Measurements from ENCODE around the gene TIMM21. TPM values are rescaled to one million over a fixed set of nuclear protein-coding genes. Genes with fewer than 3 reads are reported as not detected.

The TIMM21 gene
- total and polyA plus RNA-seq, 3 donors from 2014 or later, result 27.8 to 34.3 (median 33.0) TPM

- H3K4me3 ChIP-seq, result no peak overlapping the region
- H3K9me3 ChIP-seq, result no peaks in the 10 kb centered on the region
- H3K27me3 ChIP-seq, result no peaks in the 10 kb centered on the region
- DNase-seq, result no peak
- H3K4me1 ChIP-seq, result no peaks in the 10 kb centered on the region
- intact Hi-C loops (cut with DNase I; ENCODE audit: low total_unique reads), result no loop called here
- no peaks in the 10 kb centered on the region for H3K36me3 ChIP-seq (ENCODE audit: low read depth, missing control alignments)
- TF ChIP-seq POLR2A (IDR thresholded peaks at IDR 0.05) (no peak), CTCF (IDR thresholded peaks at IDR 0.05) (no peak)
- H3K27ac ChIP-seq, result no peak overlapping the region
- 94 to 95% methylated on average over 6 of the region's 6 CpGs for WGBS, 2 donors
These were observed 25.1 kb upstream of the TIMM21 start for GRCh38 chr18:74123200-74123599.

- DNase-seq, result no peak
- Histone ChIP-seq H3K27me3 (no peaks in the 10 kb centered on the region), H3K27ac (no peak overlapping the region), H3K4me1 (no peaks in the 10 kb centered on the region), H3K4me3 (no peak overlapping the region), H3K9me3 (no peaks in the 10 kb centered on the region), H3K36me3 (ENCODE audit: low read depth, missing control alignments) (no peaks in the 10 kb centered on the region)
- intact Hi-C loops (cut with DNase I; ENCODE audit: low total_unique reads), result no loop called here
- TF ChIP-seq POLR2A (IDR thresholded peaks at IDR 0.05), result no peak
- no peak for TF ChIP-seq CTCF (IDR thresholded peaks at IDR 0.05)
- 33 to 53% methylated on average over 1 of the region's 1 CpG for WGBS, 2 donors
These were observed 23.7 kb upstream of the TIMM21 start for GRCh38 chr18:74124642-74125041.

- Histone ChIP-seq H3K36me3 (ENCODE audit: low read depth, missing control alignments) (no peaks in the 10 kb centered on the region), H3K27ac (no peak overlapping the region), H3K27me3 (no peaks in the 10 kb centered on the region), H3K4me1 (no peaks in the 10 kb centered on the region), H3K9me3 (no peaks in the 10 kb centered on the region), H3K4me3 (no peak overlapping the region)
- WGBS, 2 donors, result 65 to 86% methylated on average over 9 to 10 of the region's 10 CpGs
- no peak for DNase-seq
- intact Hi-C loops (cut with DNase I; ENCODE audit: low total_unique reads), result no loop called here
- TF ChIP-seq POLR2A (IDR thresholded peaks at IDR 0.05) (no peak), CTCF (IDR thresholded peaks at IDR 0.05) (no peak)
These were observed 21.4 kb upstream of the TIMM21 start for GRCh38 chr18:74126684-74127655.

GRCh38 chr18:74128159-74128558, 20.2 kb upstream of the TIMM21 start:
- H3K4me3 ChIP-seq, result no peak overlapping the region
- 81 to 85% methylated on average over 3 of the region's 3 CpGs for WGBS, 2 donors
- H3K36me3 ChIP-seq (ENCODE audit: low read depth, missing control alignments), result no peaks in the 10 kb centered on the region
- no peaks in the 10 kb centered on the region for H3K27me3 ChIP-seq
- no peak overlapping the region for H3K27ac ChIP-seq
- no peaks in the 10 kb centered on the region for H3K9me3 ChIP-seq
- intact Hi-C loops (cut with DNase I; ENCODE audit: low total_unique reads), result no loop called here
- DNase-seq, result no peak
- no peak for TF ChIP-seq CTCF (IDR thresholded peaks at IDR 0.05)
- no peak for TF ChIP-seq POLR2A (IDR thresholded peaks at IDR 0.05)
- no peaks in the 10 kb centered on the region for H3K4me1 ChIP-seq
